OCI-LY7 (cell line): ENCODE data around the gene C22orf31. TPM values are rescaled to one million over a fixed set of nuclear protein-coding genes. Genes with fewer than 3 reads are reported as not detected.

Source experiments
- BruUV-seq: library from RNA; stranded (reverse); fragments of 400-500 nt; replicated peaks from 2 replicates; lab custom pipeline; 2021; lab: Mats Ljungman, UMichigan
- CTCF ChIA-PET: fragments of 300-600 bp; sonication (Branson Sonifier 250); formaldehyde crosslinking; loops from one replicate; lab custom pipeline; 2022; ENCODE audit warnings: antibody characterized with exemption; ENCODE audit not compliant: unreplicated experiment; lab: Charles Lee
- POLR2A ChIA-PET: fragments of 300-600 bp; sonication (Branson Sonifier 250); formaldehyde crosslinking; loops from one replicate; lab custom pipeline; 2022; ENCODE audit warnings: antibody characterized with exemption; lab: Charles Lee
- DNase-seq: peaks from one replicate; pipeline ENCODE4 v3.0.0-alpha.2; 2015; ENCODE audit warnings: low spot score
- H2AFZ ChIP-seq: fragments of 200-600 bp; sonication (generic), shearing (Covaris generic); 2 replicates; pipeline ENCODE4 v1.6.1; 2014; ENCODE audit warnings: mild to moderate bottlenecking, antibody characterized with exemption, low read length, moderate library complexity
- H3K27ac ChIP-seq: fragments of 200-600 bp; sonication (generic); 2 replicates; pipeline ENCODE4 v1.5.1; 2014; ENCODE audit warnings: mixed run types, low read depth, mild to moderate bottlenecking, moderate library complexity, low read length, inconsistent platforms; ENCODE audit not compliant: poor library complexity, severe bottlenecking
- H3K36me3 ChIP-seq: fragments of 200-600 bp; sonication (generic); 2 replicates; pipeline ENCODE4 v1.6.1; 2014; ENCODE audit warnings: mild to moderate bottlenecking, antibody characterized with exemption, low read length, moderate library complexity, mixed read lengths; ENCODE audit not compliant: insufficient read depth
- H3K4me1 ChIP-seq: fragments of 200-600 bp; sonication (generic); 2 replicates; pipeline ENCODE4 v1.5.1; 2014; ENCODE audit warnings: mild to moderate bottlenecking, low read length; ENCODE audit not compliant: insufficient read depth, poor library complexity, severe bottlenecking
- H3K4me2 ChIP-seq: fragments of 200-600 bp; sonication (generic); 2 replicates; pipeline ENCODE4 v1.6.1; 2014; ENCODE audit warnings: mild to moderate bottlenecking, low read length
- H3K4me3 ChIP-seq: fragments of 200-600 bp; sonication (generic); 2 replicates; pipeline ENCODE4 v1.5.1; 2014; ENCODE audit warnings: mild to moderate bottlenecking, low read depth, low read length; ENCODE audit not compliant: poor library complexity, severe bottlenecking
- H3K79me2 ChIP-seq: fragments of 200-600 bp; sonication (generic); 2 replicates; pipeline ENCODE4 v1.6.1; 2016; ENCODE audit warnings: low read depth, mild to moderate bottlenecking, low read length, moderate library complexity, mixed read lengths; ENCODE audit not compliant: insufficient read depth
- H3K9me2 ChIP-seq: fragments of 200-600 bp; sonication (generic); 2 replicates; pipeline ENCODE4 v1.6.1; 2016; ENCODE audit warnings: mild to moderate bottlenecking, low read length, mixed read lengths; ENCODE audit not compliant: insufficient read depth
- H3K9me3 ChIP-seq: fragments of 200-600 bp; sonication (generic); 2 replicates; pipeline ENCODE4 v1.6.1; 2014; ENCODE audit warnings: mild to moderate bottlenecking, mixed run types, low read length, mixed read lengths
- H4K20me1 ChIP-seq: fragments of 200-600 bp; sonication (generic); 2 replicates; pipeline ENCODE4 v1.6.1; 2014; ENCODE audit warnings: mild to moderate bottlenecking, antibody characterized with exemption, low read length, moderate library complexity, mixed read lengths; ENCODE audit not compliant: insufficient read depth
- EZH2phosphoT487 ChIP-seq: fragments of 200-600 bp; sonication (generic); IDR thresholded peaks from 2 replicates; pipeline ENCODE4 v1.6.1; 2018; ENCODE audit warnings: low read depth, borderline replicate concordance, mild to moderate bottlenecking, mixed run types, antibody characterized with exemption, low read length, moderate library complexity, mixed read lengths
- intact Hi-C: fragments of 100-400 bp; cut with micrococcal nuclease; formaldehyde crosslinking; loops from one replicate; pipeline ENCODE4 v1.10.0; 2022; ENCODE audit not compliant: unreplicated experiment
- total RNA-seq, 2 experiments: library from RNA; depleted of rRNA in 1 of 2; stranded (reverse); fragments of >200 nt in 1 of 2; shearing (Covaris generic) in 1 of 2; gene quantifications; 2 replicates each; pipeline ENCODE4 v1.2.3, GENCODE V29; 2014 to 2022
- TF ChIP-seq, protein P1 (sequence below): fragments of 200-600 bp; sonication (generic); conservative IDR thresholded peaks from 2 replicates; pipeline ENCODE4 v1.5.1; 2014; ENCODE audit warnings: mild to moderate bottlenecking, antibody characterized with exemption, low read length, moderate library complexity, mixed read lengths

Gene C22orf31
- total RNA-seq, 2 experiments from 2014 or later, result not detected

GRCh38 chr22:29016067-29016938 lies 45.3 kb downstream of the C22orf31 start:
- ChIA-PET CTCF (no interaction called here), POLR2A (interaction anchor here (0.7 to 1.2 kb wide), 2 partner anchors 293 to 886 kb away, joined by 3 to 5 read pairs; no protein-coding TSS in a partner anchor)
- no peak for TF ChIP-seq EZH2phosphoT487
- TF ChIP-seq, protein P1, sequence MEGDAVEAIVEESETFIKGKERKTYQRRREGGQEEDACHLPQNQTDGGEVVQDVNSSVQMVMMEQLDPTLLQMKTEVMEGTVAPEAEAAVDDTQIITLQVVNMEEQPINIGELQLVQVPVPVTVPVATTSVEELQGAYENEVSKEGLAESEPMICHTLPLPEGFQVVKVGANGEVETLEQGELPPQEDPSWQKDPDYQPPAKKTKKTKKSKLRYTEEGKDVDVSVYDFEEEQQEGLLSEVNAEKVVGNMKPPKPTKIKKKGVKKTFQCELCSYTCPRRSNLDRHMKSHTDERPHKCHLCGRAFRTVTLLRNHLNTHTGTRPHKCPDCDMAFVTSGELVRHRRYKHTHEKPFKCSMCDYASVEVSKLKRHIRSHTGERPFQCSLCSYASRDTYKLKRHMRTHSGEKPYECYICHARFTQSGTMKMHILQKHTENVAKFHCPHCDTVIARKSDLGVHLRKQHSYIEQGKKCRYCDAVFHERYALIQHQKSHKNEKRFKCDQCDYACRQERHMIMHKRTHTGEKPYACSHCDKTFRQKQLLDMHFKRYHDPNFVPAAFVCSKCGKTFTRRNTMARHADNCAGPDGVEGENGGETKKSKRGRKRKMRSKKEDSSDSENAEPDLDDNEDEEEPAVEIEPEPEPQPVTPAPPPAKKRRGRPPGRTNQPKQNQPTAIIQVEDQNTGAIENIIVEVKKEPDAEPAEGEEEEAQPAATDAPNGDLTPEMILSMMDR, result no peak
- no peak overlapping the region for H2AFZ ChIP-seq
- H3K36me3 ChIP-seq, result no peaks in the 10 kb centered on the region
- no peaks in the 10 kb centered on the region for H4K20me1 ChIP-seq
- no TSS peak for BruUV-seq
- H3K27ac ChIP-seq, result no peak overlapping the region
- no peak overlapping the region for H3K4me2 ChIP-seq
- H3K9me3 ChIP-seq, result no peaks in the 10 kb centered on the region
- no peaks in the 10 kb centered on the region for H3K79me2 ChIP-seq
- no peak overlapping the region for H3K4me3 ChIP-seq
- intact Hi-C loops, result no loop called here
- no peaks in the 10 kb centered on the region for H3K9me2 ChIP-seq
- DNase-seq, result peak; percentile 14
- peaks cover 6% of the 10 kb centered on the region for H3K4me1 ChIP-seq

GRCh38 chr22:29014773-29015172 lies 46.9 kb downstream of the C22orf31 start:
- no TSS peak for BruUV-seq
- Histone ChIP-seq H2AFZ (no peak overlapping the region), H3K36me3 (no peaks in the 10 kb centered on the region), H3K4me3 (no peak overlapping the region), H3K79me2 (no peaks in the 10 kb centered on the region), H3K4me2 (no peak overlapping the region), H4K20me1 (no peaks in the 10 kb centered on the region), H3K4me1 (peaks cover 6% of the 10 kb centered on the region), H3K9me3 (no peaks in the 10 kb centered on the region), H3K9me2 (no peaks in the 10 kb centered on the region), H3K27ac (no peak overlapping the region)
- ChIA-PET CTCF (no interaction called here), POLR2A (interaction anchor here (0.6 to 0.7 kb wide), 2 partner anchors 268 to 907 kb away, joined by 3 read pairs; no protein-coding TSS in a partner anchor)
- intact Hi-C loops, result no loop called here
- TF ChIP-seq EZH2phosphoT487, result no peak
- TF ChIP-seq, protein P1, result no peak
- DNase-seq, result no peak

DNA sequence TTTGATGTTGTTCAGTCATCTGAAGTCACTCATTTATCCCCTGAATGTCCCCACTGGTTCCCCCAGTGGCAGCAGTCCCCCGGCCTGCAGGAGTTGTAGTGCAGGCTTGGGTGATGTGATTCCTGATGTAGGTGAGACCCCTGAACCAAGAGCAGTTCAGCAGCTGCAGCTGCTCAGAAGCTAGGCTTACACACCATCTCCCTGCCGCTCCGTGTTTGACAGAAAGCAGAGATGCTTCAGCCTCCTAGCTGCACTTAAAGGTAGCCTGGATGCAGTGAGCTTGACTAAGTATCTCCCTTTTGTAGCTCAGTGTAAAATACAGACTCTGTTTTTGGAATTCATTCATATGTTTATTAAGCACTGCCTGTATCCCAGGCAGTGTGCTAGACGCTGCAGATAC lies 47.3 kb downstream of the C22orf31 start:
- no TSS peak for BruUV-seq
- TF ChIP-seq, protein P1, result no peak
- TF ChIP-seq EZH2phosphoT487, result no peak
- H4K20me1 ChIP-seq, result no peaks in the 10 kb centered on the region
- H3K36me3 ChIP-seq, result no peaks in the 10 kb centered on the region
- intact Hi-C loops, result no loop called here
- peaks cover 6% of the 10 kb centered on the region for H3K4me1 ChIP-seq
- H3K9me3 ChIP-seq, result no peaks in the 10 kb centered on the region
- ChIA-PET CTCF (no interaction called here), POLR2A (no interaction called here)
- no peaks in the 10 kb centered on the region for H3K9me2 ChIP-seq
- no peak overlapping the region for H2AFZ ChIP-seq
- H3K27ac ChIP-seq, result no peak overlapping the region
- no peaks in the 10 kb centered on the region for H3K79me2 ChIP-seq
- no peak overlapping the region for H3K4me3 ChIP-seq
- H3K4me2 ChIP-seq, result no peak overlapping the region
- no peak for DNase-seq
